Measurements from ENCODE around the gene TNN.

DNA sequence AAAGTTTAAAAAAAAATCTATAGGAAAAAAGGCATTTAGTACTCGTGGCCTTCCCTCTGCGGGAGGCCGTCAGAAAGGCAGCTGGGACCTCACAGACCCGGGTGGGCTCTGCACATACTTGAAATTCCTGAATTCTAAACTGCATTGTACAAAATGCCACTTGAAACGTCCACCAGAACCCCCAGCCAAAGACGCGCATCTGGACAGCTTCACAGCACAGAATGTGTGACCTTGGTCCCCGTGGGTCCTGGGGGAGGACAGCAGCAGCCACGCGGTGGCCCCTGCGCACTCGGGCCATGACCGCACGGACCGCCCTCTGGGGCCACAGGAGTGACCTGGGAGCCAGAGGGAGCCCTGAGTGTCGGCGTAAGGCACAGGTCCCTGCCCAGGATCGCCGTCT, 23.8 kb upstream of the TNN start:
- TF ChIP-seq, protein P1, sequence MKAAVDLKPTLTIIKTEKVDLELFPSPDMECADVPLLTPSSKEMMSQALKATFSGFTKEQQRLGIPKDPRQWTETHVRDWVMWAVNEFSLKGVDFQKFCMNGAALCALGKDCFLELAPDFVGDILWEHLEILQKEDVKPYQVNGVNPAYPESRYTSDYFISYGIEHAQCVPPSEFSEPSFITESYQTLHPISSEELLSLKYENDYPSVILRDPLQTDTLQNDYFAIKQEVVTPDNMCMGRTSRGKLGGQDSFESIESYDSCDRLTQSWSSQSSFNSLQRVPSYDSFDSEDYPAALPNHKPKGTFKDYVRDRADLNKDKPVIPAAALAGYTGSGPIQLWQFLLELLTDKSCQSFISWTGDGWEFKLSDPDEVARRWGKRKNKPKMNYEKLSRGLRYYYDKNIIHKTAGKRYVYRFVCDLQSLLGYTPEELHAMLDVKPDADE (IDR thresholded peaks at IDR 0.05) = no peak
- TF ChIP-seq JUNB (IDR thresholded peaks at IDR 0.05; ENCODE audit: unreplicated experiment) (no peak), EZH2 (IDR thresholded peaks at IDR 0.05; ENCODE audit: low read depth, unreplicated experiment) (no peak), POLR2AphosphoS5 (IDR thresholded peaks at IDR 0.05; ENCODE audit: low read depth) (no peak), ZNF331 (CRISPR knock-in tag; IDR thresholded peaks at IDR 0.05; ENCODE audit: low read depth) (no peak), EZH2phosphoT487 (IDR thresholded peaks at IDR 0.05; ENCODE audit: unreplicated experiment) (no peak), CREB1 (CRISPR knock-in tag; IDR thresholded peaks at IDR 0.05; ENCODE audit: low read depth) (no peak)
- TF ChIP-seq, protein P2, sequence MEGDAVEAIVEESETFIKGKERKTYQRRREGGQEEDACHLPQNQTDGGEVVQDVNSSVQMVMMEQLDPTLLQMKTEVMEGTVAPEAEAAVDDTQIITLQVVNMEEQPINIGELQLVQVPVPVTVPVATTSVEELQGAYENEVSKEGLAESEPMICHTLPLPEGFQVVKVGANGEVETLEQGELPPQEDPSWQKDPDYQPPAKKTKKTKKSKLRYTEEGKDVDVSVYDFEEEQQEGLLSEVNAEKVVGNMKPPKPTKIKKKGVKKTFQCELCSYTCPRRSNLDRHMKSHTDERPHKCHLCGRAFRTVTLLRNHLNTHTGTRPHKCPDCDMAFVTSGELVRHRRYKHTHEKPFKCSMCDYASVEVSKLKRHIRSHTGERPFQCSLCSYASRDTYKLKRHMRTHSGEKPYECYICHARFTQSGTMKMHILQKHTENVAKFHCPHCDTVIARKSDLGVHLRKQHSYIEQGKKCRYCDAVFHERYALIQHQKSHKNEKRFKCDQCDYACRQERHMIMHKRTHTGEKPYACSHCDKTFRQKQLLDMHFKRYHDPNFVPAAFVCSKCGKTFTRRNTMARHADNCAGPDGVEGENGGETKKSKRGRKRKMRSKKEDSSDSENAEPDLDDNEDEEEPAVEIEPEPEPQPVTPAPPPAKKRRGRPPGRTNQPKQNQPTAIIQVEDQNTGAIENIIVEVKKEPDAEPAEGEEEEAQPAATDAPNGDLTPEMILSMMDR (conservative IDR thresholded peaks at IDR 0.05; ENCODE audit: low read depth in 2 of 2) = no peak

Measured in GM23338 (cell line).